ENCODE measurements around the gene NRN1L.

Gene NRN1L

DNA sequence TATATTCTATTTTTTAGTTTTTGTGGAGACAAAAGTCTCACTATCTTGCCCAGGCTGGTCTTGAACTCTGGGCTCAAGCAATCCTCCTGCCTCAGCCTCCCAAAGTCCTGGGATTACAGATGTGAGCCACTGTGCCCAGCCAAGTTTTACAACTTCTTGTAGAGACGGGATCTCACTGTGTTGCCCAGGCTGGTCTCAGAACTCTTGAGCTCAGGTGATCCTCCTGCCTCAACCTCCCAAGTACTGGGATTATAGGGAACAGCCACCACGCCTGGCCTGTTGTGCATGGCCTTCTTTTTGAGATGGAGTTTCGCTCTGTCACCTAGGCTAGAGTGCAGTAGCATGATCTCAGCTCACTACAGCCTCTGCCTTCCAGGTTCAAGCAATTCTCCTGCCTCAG lies 31.0 kb upstream of the NRN1L start:
- DNase-seq (ENCODE audit: low read depth): no peak
- TF ChIP-seq, protein P1, sequence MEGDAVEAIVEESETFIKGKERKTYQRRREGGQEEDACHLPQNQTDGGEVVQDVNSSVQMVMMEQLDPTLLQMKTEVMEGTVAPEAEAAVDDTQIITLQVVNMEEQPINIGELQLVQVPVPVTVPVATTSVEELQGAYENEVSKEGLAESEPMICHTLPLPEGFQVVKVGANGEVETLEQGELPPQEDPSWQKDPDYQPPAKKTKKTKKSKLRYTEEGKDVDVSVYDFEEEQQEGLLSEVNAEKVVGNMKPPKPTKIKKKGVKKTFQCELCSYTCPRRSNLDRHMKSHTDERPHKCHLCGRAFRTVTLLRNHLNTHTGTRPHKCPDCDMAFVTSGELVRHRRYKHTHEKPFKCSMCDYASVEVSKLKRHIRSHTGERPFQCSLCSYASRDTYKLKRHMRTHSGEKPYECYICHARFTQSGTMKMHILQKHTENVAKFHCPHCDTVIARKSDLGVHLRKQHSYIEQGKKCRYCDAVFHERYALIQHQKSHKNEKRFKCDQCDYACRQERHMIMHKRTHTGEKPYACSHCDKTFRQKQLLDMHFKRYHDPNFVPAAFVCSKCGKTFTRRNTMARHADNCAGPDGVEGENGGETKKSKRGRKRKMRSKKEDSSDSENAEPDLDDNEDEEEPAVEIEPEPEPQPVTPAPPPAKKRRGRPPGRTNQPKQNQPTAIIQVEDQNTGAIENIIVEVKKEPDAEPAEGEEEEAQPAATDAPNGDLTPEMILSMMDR (IDR thresholded peaks at IDR 0.05; ENCODE audit: insufficient read depth, low read depth, low read length, missing control alignments): no peak
- H3K4me3 ChIP-seq (ENCODE audit: low read depth, low read length): no peak overlapping the region

DNA sequence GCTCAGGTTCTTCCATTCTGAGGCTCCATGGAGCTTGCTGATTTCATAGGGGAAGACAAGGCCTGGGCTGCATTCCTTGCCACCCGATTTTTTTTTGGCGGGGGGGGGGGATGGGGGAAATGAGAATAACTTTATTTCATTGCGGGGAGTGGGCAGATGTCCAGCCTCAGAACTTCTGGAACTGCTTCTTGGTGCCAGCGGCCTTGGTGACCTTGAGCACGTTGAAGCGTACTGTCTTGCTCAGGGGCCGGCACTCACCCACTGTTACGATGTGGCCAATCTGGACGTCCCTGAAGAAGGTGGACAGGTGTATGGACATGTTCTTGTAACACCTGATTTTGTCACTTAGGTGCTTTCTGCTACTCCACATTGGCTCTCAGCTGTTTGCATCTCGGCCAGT lies 28.9 kb upstream of the NRN1L start:
- H3K4me3 ChIP-seq (ENCODE audit: low read depth, low read length): no peak overlapping the region
- DNase-seq (ENCODE audit: low read depth): no peak
- TF ChIP-seq, protein P1 (IDR thresholded peaks at IDR 0.05; ENCODE audit: insufficient read depth, low read depth, low read length, missing control alignments): no peak

DNA sequence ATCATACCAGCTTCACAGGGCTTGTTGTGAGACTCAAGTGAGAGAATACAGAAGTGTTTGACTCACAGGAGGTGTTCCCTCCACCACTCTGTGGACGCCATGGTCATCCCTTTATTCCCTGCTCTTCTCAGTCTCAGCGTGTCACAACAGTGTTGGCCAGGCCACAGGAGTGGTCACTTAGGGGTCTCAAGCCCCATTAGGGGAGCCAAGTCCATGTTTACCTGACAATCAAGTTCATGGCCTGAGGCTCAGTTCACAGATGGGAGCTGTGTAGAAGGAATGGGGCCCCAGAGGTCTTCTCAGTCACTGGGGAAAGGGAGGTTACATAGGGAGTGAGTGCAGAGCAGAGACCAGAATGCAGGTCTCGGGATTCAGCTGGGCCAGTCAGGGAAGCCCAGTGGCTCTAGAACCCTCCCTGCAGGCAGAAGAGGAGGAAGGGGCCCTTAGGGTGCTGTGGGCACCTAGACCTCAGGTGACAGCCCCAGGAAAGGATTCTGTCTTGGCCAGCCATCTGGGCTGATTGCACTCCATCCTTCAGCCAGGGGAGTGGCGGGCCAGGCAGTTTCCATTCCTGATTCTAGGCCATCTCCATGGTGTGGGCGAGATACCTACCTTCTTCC lies 27.6 kb upstream of the NRN1L start:
- TF ChIP-seq, protein P1 (IDR thresholded peaks at IDR 0.05; ENCODE audit: insufficient read depth, low read depth, low read length, missing control alignments): no peak
- no peak overlapping the region for H3K4me3 ChIP-seq (ENCODE audit: low read depth, low read length)
- no peak for DNase-seq (ENCODE audit: low read depth)

DNA sequence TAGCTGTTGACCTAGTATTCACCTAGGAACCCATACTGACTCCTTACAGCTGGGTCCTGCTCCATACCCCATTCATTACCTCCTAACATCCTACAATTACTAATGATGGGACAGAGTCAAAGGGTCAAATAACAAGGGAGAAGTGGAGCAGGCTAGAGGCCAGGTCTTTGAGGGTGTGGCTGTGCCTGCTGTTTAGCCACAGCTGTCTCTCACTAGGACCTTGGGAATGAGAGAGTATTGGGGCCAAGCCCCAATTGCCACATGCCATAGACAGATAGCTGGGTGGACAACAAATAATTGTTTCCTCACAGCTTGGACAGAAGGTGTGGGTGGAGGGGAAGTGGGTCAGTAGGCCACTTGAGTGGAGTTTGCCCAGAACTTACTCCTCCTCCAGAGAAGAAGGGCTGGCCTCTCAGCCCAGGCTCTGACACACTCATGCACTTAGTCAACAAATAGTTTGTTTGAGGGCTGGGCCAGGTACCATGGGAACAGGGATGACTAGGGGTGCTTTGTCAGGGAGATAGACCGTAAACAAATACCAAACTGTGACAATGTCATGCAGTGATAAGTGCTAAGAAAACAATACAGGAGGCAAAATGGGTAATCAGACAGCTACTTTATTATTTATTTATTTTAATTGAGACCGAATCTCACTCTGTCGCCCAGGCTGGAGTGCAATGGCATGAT lies 27.0 kb upstream of the NRN1L start:
- H3K4me3 ChIP-seq (ENCODE audit: low read depth, low read length): no peak overlapping the region
- TF ChIP-seq, protein P1 (IDR thresholded peaks at IDR 0.05; ENCODE audit: insufficient read depth, low read depth, low read length, missing control alignments): no peak
- DNase-seq (ENCODE audit: low read depth): no peak

DNA sequence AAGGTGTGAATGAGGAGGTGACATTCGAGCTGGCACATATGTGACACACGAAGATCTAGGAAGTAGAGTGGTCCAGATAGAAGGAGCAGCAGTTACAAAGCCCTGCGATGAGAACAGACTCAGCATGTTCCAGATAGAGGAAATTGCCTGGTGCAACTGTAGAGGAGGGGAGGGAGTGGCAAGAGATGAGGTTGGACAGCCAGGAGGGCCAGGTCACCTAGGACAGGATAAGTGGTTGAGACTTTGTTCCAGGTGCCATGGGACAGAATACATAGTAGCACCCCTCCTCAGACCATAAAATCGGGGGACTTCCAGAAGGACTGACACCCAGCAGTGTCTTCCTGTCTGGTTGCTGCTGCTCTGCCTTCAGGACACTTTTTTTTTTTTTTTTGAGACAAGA lies 26.2 kb upstream of the NRN1L start:
- no peak for DNase-seq (ENCODE audit: low read depth)
- TF ChIP-seq, protein P1 (IDR thresholded peaks at IDR 0.05; ENCODE audit: insufficient read depth, low read depth, low read length, missing control alignments): no peak
- no peak overlapping the region for H3K4me3 ChIP-seq (ENCODE audit: low read depth, low read length)

DNA sequence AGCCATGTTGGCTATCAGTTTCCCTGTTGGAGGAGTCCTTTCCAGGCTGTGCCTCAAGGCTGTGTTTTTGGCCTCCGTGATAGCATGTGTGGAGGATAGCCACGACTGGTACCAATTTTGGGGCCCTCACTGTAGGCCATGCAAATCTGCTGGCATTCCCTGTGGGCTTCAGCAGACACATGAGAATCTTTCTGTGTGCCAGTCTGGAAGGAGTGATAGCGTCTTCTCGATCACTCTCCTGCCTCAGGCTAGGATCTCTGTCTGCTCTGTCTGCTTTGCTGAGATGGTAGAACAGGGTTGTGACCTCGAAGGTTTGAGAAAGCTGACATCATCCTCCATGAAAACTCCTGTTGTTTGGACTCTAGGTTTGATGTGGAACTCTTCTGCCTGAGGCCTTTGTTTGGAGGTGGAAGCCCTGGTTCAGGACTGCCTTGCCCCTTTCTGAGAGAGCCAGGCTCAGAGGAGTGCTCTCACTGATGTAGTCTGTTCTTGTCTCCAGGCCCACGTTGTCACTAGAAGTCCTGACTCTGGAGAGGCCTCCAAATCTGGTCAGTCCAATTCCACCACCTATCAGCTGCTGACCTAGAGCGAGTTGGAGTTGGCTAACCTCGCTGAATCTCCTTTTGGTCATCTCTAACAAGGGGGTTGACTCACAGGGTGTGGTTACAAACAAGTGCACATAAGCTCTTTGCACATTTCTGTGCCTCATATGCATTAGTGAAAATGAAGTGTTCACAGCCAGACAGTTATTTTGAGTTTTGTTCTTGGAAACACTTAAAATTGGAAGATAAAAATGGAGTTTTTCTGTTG lies 23.9 kb upstream of the NRN1L start:
- TF ChIP-seq, protein P1 (IDR thresholded peaks at IDR 0.05; ENCODE audit: insufficient read depth, low read depth, low read length, missing control alignments): no peak
- no peak for DNase-seq (ENCODE audit: low read depth)

More for the DNA sequence above, 23.9 kb upstream of the NRN1L start:
- H3K4me3 ChIP-seq (ENCODE audit: low read depth, low read length): no peak overlapping the region

All from GM12865 (cell line).